Thymus (tissue), 11 donors: Measurements from ENCODE around the gene NAE1. TPM values are rescaled to one million over a fixed set of nuclear protein-coding genes. Genes with fewer than 3 reads are reported as not detected.

ENCODE experiments used
- DNase-seq, 9 donors: peaks; one replicate each; pipeline ENCODE4 v3.0.0-alpha.2; 2013; ENCODE audit warnings: low spot score in 9 of 9, low read depth in 6 of 9, missing footprints in 1 of 9
- H3K27ac ChIP-seq, 2 donors: one replicate each; pipeline ENCODE4 v1.5.1; 2013; ENCODE audit warnings: control low read depth in 1 of 2, low read depth in 1 of 2, low read length in 1 of 2, mild to moderate bottlenecking in 1 of 2, moderate library complexity in 1 of 2
- H3K27me3 ChIP-seq, 2 donors: one replicate each; pipeline ENCODE4 v1.5.1; 2013; ENCODE audit warnings: low read length in 1 of 2; ENCODE audit not compliant: control insufficient read depth in 2 of 2, insufficient read depth in 1 of 2
- H3K36me3 ChIP-seq, 2 donors: one replicate each; pipeline ENCODE4 v1.5.1; 2013; ENCODE audit warnings: low read length in 1 of 2, mild to moderate bottlenecking in 1 of 2, moderate library complexity in 1 of 2; ENCODE audit not compliant: control insufficient read depth in 2 of 2, insufficient read depth in 2 of 2
- H3K4me1 ChIP-seq, 2 donors: one replicate each; pipeline ENCODE4 v1.5.1; 2013; ENCODE audit warnings: low read length in 2 of 2; ENCODE audit not compliant: control insufficient read depth in 2 of 2, insufficient read depth in 2 of 2
- H3K4me3 ChIP-seq, 2 donors: one replicate each; pipeline ENCODE4 v1.5.1; 2013; ENCODE audit warnings: low read length in 2 of 2, control low read depth in 1 of 2, mild to moderate bottlenecking in 1 of 2
- H3K9me3 ChIP-seq, 2 donors: one replicate each; pipeline ENCODE4 v1.5.1; 2013; ENCODE audit warnings: low read length in 1 of 2, mild to moderate bottlenecking in 1 of 2; ENCODE audit not compliant: control insufficient read depth in 2 of 2, insufficient read depth in 1 of 2
- WGBS: extraction: QIAGEN DNeasy Blood & Tissue Kit; methylation state at CpG from one replicate; pipeline ENCODE4 v1.1.7; 2013; 5-methylcytosine and 5-hydroxymethylcytosine counted together
- polyA plus RNA-seq: library from polyadenylated mRNA; stranded (reverse); fragments of 200-250 nt; gene quantifications from one replicate; pipeline ENCODE4 v1.2.3, GENCODE V29; 2013
- total RNA-seq: library from RNA; stranded (reverse); fragments of 120-200 nt; gene quantifications from one replicate; pipeline ENCODE4 v1.2.4, GENCODE V29; 2013
- donor health status: healthy.

NAE1 gene
- total and polyA plus RNA-seq, 2 donors, result 55.3 to 70.4 TPM

- 93% methylated on average over 5 of the region's 5 CpGs for WGBS
- H3K9me3 ChIP-seq, result no peaks in the 10 kb centered on the region
- no peak overlapping the region for H3K27ac ChIP-seq
- H3K36me3 ChIP-seq, result no peaks in the 10 kb centered on the region
- H3K27me3 ChIP-seq, result peaks cover 0 to 6% of the 10 kb centered on the region in 2 donors
- H3K4me3 ChIP-seq, result no peak overlapping the region
- DNase-seq, result no peak
- peaks cover 5 to 8% of the 10 kb centered on the region in 2 donors for H3K4me1 ChIP-seq
Measured at GRCh38 chr16:66834746-66835145, 4.0 kb upstream of the NAE1 start.

GRCh38 chr16:66832661-66833305, 2.0 kb upstream of the NAE1 start:
- Histone ChIP-seq H3K4me1 (peaks cover 9 to 15% of the 10 kb centered on the region in 2 donors), H3K4me3 (no peak overlapping the region), H3K27ac (no peak overlapping the region), H3K27me3 (peaks cover 0 to 6% of the 10 kb centered on the region in 2 donors), H3K36me3 (peaks cover under 1 to 2% of the 10 kb centered on the region in 2 donors), H3K9me3 (no peaks in the 10 kb centered on the region)
- DNase-seq, result no peak
- WGBS, result 93% methylated on average over 7 of the region's 7 CpGs

GRCh38 chr16:66832190-66832589, 1.4 kb upstream of the NAE1 start:
- Histone ChIP-seq H3K9me3 (no peaks in the 10 kb centered on the region), H3K27ac (no peak overlapping the region), H3K36me3 (peaks cover 3 to 8% of the 10 kb centered on the region in 2 donors), H3K27me3 (peaks cover 0 to 6% of the 10 kb centered on the region in 2 donors), H3K4me3 (no peak overlapping the region), H3K4me1 (peaks cover 9 to 15% of the 10 kb centered on the region in 2 donors)
- WGBS, result 92% methylated on average over 3 of the region's 3 CpGs
- DNase-seq, result no peak

- Histone ChIP-seq H3K36me3 (peaks cover 25 to 53% of the 10 kb centered on the region in 2 donors), H3K27ac (no peak overlapping the region), H3K4me3 (no peak overlapping the region), H3K27me3 (no peaks in the 10 kb centered on the region), H3K4me1 (peaks cover 0 to 2% of the 10 kb centered on the region in 2 donors), H3K9me3 (no peaks in the 10 kb centered on the region)
- no peak for DNase-seq
- WGBS, result 98% methylated on average over 4 of the region's 4 CpGs
Measured at GRCh38 chr16:66824006-66824405, 6.8 kb downstream of the NAE1 start.

- H3K36me3 ChIP-seq, result peaks cover 24 to 66% of the 10 kb centered on the region in 2 donors
- no peaks in the 10 kb centered on the region for H3K4me1 ChIP-seq
- no peaks in the 10 kb centered on the region for H3K27me3 ChIP-seq
- DNase-seq, result no peak
- no peak overlapping the region for H3K4me3 ChIP-seq
- H3K27ac ChIP-seq, result no peak overlapping the region
- no peaks in the 10 kb centered on the region for H3K9me3 ChIP-seq
- WGBS, result over 99% methylated on average over 2 of the region's 2 CpGs
Measured at GRCh38 chr16:66814734-66815133, 16.0 kb downstream of the NAE1 start.

GRCh38 chr16:66811043-66811442, 19.7 kb downstream of the NAE1 start:
- no peaks in the 10 kb centered on the region for H3K4me1 ChIP-seq
- peaks cover 17 to 63% of the 10 kb centered on the region in 2 donors for H3K36me3 ChIP-seq
- no peak for DNase-seq
- no peaks in the 10 kb centered on the region for H3K9me3 ChIP-seq
- H3K27ac ChIP-seq, result no peak overlapping the region
- over 99% methylated on average over 7 of the region's 7 CpGs for WGBS
- no peaks in the 10 kb centered on the region for H3K27me3 ChIP-seq
- H3K4me3 ChIP-seq, result no peak overlapping the region

GRCh38 chr16:66810391-66810790, 20.4 kb downstream of the NAE1 start:
- WGBS, result over 99% methylated on average over 4 of the region's 4 CpGs
- no peak overlapping the region for H3K27ac ChIP-seq
- peaks cover 13 to 63% of the 10 kb centered on the region in 2 donors for H3K36me3 ChIP-seq

GRCh38 chr16:66809765-66810164, 21.0 kb downstream of the NAE1 start:
- peaks cover 20 to 67% of the 10 kb centered on the region in 2 donors for H3K36me3 ChIP-seq
- 97% methylated on average over 4 of the region's 4 CpGs for WGBS

More at GRCh38 chr16:66810391-66810790, 20.4 kb downstream of the NAE1 start:
- Histone ChIP-seq H3K4me3 (no peak overlapping the region), H3K9me3 (no peaks in the 10 kb centered on the region), H3K27me3 (no peaks in the 10 kb centered on the region), H3K4me1 (no peaks in the 10 kb centered on the region)
- no peak for DNase-seq

GRCh38 chr16:66802159-66802558, 28.6 kb downstream of the NAE1 start:
- Histone ChIP-seq H3K9me3 (no peaks in the 10 kb centered on the region), H3K4me1 (no peaks in the 10 kb centered on the region), H3K4me3 (no peak overlapping the region), H3K27me3 (no peaks in the 10 kb centered on the region), H3K36me3 (peaks cover 28 to 50% of the 10 kb centered on the region in 2 donors), H3K27ac (no peak overlapping the region)
- no peak for DNase-seq
- WGBS, result 92% methylated on average over 5 of the region's 5 CpGs

More at GRCh38 chr16:66809765-66810164, 21.0 kb downstream of the NAE1 start:
- H3K4me1 ChIP-seq, result no peaks in the 10 kb centered on the region
- H3K27me3 ChIP-seq, result no peaks in the 10 kb centered on the region
- H3K9me3 ChIP-seq, result no peaks in the 10 kb centered on the region
- DNase-seq, result no peak
- H3K27ac ChIP-seq, result no peak overlapping the region
- no peak overlapping the region for H3K4me3 ChIP-seq
